Measurements from ENCODE around the gene MGAT5.

MGAT5 gene

GRCh38 chr2:134257965-134258683 is 4.3 kb downstream of the MGAT5 start:
- DNase-seq = no peak

GRCh38 chr2:134258684-134259388 is 5.0 kb downstream of the MGAT5 start:
- no peak for DNase-seq

- no peak for DNase-seq
Observed at GRCh38 chr2:134259571-134259970, 5.7 kb downstream of the MGAT5 start.

DNA sequence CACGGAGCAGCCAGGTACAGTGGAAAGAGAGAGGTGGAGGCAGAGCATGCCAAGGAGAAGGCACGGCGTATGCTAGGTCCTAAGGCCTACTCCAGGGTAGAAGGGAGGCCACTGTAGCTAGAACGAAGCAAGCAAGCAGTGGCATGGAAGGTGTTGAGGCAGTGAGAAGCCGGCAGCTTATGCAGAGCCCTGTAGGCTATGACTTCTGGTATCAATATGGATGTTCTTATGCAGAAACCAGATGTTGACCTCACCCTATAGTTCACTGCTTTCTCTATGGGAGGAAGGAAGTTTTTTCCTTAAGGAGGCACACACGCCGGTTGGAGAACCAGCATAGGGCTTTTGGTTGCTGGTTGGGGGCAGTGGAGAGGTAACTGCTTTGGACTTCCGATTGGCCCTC is 6.1 kb downstream of the MGAT5 start:
- no peak for DNase-seq

- no peak for DNase-seq
Observed at GRCh38 chr2:134260713-134261112, 6.8 kb downstream of the MGAT5 start.

DNA sequence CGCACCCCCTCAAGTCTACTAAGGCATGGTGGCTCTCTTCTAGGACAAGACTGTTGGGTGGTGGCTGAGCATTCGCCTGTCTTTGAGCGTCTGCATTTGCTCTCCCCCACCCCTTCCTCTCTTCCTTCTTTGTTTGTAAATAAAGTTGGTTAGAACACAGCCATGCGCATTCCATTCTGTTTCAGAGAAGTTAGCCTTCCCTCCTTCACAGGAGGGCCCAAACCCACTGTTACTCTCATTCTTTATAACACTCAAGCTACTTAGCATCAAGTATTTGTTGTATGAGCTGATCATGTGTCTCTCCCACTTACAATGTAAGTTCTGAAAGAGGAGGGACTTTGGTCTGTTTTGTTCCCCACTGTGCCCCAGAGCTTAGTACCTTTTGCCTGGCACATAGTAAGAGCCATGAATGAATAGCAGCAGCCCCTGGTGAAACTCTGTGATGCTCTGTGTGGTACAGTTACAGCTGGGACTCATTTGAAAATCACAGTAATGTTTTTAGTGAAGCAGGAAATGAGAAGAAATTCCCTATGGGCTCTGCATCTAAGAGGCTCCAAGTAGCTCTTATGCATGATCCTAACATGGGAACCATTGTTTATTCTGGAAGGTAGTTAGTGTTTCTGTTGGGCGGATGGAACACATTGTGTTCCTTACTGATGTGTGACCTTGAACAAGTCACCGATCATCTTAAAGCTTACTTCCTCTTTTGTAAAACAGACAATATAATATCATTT is 7.7 kb downstream of the MGAT5 start:
- no peak for DNase-seq

DNA sequence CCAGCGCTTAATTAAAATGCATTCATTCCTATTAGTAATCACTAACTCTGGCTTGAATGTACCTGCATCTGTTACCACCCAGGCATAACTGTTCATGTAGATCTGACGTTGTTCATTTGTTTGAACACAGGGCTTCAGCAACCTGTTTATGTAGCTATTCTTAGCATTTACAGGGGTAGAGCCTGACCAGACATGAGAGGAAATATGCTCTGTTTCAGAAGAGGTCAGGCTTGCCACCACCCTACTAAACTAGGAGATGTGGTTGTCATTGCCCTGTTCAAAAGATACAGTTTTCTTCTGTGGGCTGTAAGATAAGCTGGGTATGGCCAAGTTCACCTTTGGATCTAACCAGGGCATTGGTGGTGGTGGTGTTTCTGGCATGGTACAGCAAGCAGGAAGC is 8.8 kb downstream of the MGAT5 start:
- DNase-seq = no peak

DNA sequence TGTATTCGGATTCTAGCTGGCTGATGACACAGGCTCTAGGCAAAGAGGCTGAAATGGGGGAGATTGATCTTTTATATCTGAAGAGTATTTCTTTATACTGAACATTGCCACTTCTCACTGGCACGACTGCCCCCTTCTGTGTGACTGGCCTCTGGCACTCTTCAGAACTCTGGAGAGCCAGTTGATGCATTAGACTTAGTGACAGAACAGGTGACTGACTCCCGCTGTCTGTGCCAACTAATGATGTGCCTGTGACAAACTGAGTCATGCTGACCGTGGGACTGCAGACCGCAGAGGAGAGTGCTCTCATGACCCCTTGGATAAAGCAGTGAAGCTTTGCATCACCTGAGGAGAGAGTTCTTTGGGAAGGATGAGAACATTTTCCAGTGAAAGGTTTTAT is 14.4 kb downstream of the MGAT5 start:
- DNase-seq = no peak

- no peak for DNase-seq
Observed at GRCh38 chr2:134269230-134269629, 15.4 kb downstream of the MGAT5 start.

GRCh38 chr2:134269972-134270735 is 16.3 kb downstream of the MGAT5 start:
- no peak for DNase-seq

DNA sequence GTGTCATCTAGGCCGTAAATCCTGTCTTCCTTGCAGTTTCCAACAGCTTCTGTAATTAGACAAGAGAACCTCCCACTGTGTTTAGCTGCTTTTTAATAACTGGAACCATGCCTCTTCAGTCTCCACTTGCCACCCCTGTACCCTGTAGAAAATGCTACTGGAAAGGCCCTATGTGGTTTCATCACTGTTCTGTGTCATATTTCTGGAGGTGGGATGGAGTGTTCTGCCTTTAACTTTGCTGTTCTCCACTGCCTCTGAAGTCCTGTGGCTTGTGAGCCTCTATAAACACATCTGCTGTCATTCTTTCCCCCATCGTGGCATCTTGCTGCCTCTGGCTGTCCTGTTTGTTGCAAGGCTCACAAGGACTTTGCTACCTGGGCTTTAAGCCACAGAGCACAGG is 17.9 kb downstream of the MGAT5 start:
- DNase-seq = no peak

GRCh38 chr2:134272806-134273205 is 18.9 kb downstream of the MGAT5 start:
- DNase-seq = no peak

GRCh38 chr2:134273256-134273983 is 19.5 kb downstream of the MGAT5 start:
- DNase-seq = no peak

- no peak for DNase-seq
Observed at GRCh38 chr2:134274121-134274520, 20.2 kb downstream of the MGAT5 start.

DNA sequence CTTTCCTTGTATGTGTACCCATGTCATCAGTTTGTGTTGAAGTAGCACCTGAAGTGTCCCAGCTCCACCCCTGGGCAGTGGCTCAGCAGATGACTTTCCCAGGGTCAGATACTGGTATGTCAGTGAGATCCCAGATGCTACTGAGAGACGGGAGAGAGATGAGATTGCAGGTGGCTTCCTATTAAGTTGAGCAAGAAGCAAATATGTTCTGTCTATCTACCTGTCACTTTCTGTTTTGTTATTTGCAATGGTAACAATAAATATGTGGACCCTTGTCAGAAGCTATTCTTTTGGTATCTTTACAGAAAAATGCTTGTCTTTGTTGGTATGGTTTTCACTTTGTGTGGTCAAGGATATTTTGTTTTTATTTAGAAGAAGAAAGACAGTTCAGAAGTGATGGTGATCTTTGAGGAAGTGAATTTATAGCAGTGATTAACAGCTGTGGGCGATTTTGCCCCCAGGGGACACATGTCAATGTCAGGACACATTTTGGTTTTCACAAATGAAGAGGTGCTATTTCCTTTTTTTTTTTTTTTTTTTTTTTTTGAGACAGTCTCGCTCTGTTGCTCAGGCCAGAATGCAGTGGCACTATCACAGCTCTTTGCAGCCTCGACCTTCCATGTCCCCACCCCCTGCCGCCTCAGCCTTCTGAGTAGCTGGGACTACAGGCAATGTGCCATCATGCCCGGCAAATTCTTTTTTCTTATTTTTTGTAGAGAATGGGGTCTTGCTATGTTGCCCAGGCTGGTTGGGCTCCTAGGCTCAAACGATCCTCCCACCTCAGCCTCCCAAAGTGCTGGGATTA is 21.4 kb downstream of the MGAT5 start:
- no peak for DNase-seq

- DNase-seq = no peak
Observed at GRCh38 chr2:134276381-134277172, 22.7 kb downstream of the MGAT5 start.

- no peak for DNase-seq
Observed at GRCh38 chr2:134277223-134277622, 23.4 kb downstream of the MGAT5 start.

GRCh38 chr2:134278553-134278952 is 24.7 kb downstream of the MGAT5 start:
- DNase-seq = no peak

GRCh38 chr2:134279417-134279816 is 25.5 kb downstream of the MGAT5 start:
- no peak for DNase-seq

DNA sequence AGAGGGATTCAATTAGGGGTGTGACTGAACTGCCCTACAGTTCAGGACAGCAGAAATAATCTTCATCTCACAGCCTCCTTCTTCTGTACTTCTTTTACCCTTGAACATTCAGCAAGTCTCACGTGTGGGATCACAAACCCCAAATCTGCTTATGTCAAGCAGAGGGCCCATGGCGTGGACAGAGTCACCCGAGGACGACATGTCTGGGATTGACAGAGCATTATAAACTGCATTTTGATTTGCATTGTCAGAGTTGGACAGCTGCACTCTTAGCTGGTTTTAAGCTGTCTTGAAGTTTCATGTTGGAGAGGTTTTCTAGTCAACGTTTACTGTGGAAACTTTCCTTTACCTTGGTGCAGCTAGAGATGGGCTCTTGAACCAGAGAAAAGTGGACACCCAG is 26.4 kb downstream of the MGAT5 start:
- DNase-seq = no peak

DNA sequence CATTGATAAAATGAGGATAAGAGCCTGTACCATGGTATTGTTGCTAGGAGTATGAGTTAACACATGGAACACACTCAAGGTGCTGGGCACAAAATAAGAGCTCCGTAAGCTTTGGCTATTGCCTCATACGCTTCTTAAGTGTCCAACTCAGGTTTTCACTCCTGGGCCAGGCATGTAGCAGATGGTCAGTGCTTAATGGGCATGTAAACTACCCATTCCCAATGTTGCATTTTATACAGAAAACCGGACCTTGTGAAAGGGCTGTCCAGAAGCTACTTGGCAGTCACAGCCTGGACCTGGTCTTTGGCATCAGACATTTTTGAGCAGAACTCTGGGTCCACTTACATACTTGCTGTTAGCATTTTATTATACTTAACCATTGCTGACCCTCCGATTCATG is 26.9 kb downstream of the MGAT5 start:
- no peak for DNase-seq

Data from NCI-H1048 (cell line).